T-cell (primary cell): ENCODE measurements around the gene DCP1A. TPM values are rescaled to one million over a fixed set of nuclear protein-coding genes. Genes with fewer than 3 reads are reported as not detected.
"Not testable (repeated sequence)": the region's sequence is repeated elsewhere in the genome, so short reads cannot be mapped to it uniquely, and the experiment has no call there.

Source experiments
- ATAC-seq, 4 experiments: fragments of 200-7000 bp in 3 of 4; fragments of 150-1000 bp in 1 of 4; cut with Tn5 transposase; replicated peaks in 1 of 4; 1 replicate in 3 of 4; 2 replicates in 1 of 4; pipeline ENCODE4 v1.10.0; 2021; ENCODE audit warnings: moderate library complexity in 3 of 4, mild to moderate bottlenecking in 2 of 4, moderate number of reproducible peaks in 1 of 4
- CTCF ChIA-PET, 2 donors: fragments of 300-600 bp; sonication (Branson Sonifier 250); formaldehyde crosslinking; loops; one replicate each; lab custom pipeline; 2022; ENCODE audit warnings: antibody characterized with exemption in 2 of 2; lab: Charles Lee
- POLR2A ChIA-PET, 2 donors: fragments of 300-600 bp; sonication (Branson Sonifier 250); formaldehyde crosslinking; loops; one replicate each; lab custom pipeline; 2022; ENCODE audit warnings: antibody characterized with exemption in 2 of 2; lab: Charles Lee
- DNase-seq, 35 experiments: peaks; one replicate each; pipeline versions ENCODE4 v3.0.0 to v3.0.0-alpha.2; 2013 to 2023
- H3K27ac ChIP-seq: one replicate; pipeline ENCODE4 v1.5.1; 2013; ENCODE audit warnings: low read length
- H3K27me3 ChIP-seq, 2 experiments: replicated peaks in 1 of 2; 1 replicate in 1 of 2; 2 replicates in 1 of 2; pipeline versions ENCODE4 v1.6.1 to v1.7.0; 2013; ENCODE audit warnings: low read length in 1 of 2, mixed read lengths in 1 of 2; ENCODE audit not compliant: control insufficient read depth in 2 of 2, insufficient read depth in 2 of 2; ENCODE audit errors: extremely low read depth in 1 of 2
- H3K36me3 ChIP-seq, 2 donors: 1 replicate in 1 of 2; 2 replicates in 1 of 2; pipeline versions ENCODE4 v1.6.1 to v1.7.0; 2013; ENCODE audit warnings: low read length in 1 of 2; ENCODE audit not compliant: control insufficient read depth in 2 of 2, insufficient read depth in 1 of 2; ENCODE audit errors: extremely low read depth in 1 of 2
- H3K4me1 ChIP-seq, 2 experiments: 1 replicate in 1 of 2; 2 replicates in 1 of 2; pipeline versions ENCODE4 v1.6.1 to v1.7.0; 2013; ENCODE audit warnings: low read length in 2 of 2, mixed read lengths in 1 of 2; ENCODE audit not compliant: insufficient read depth in 2 of 2, control insufficient read depth in 1 of 2; ENCODE audit errors: extremely low read depth in 1 of 2
- H3K4me3 ChIP-seq, 2 donors: 1 replicate in 1 of 2; 2 replicates in 1 of 2; pipeline versions ENCODE4 v1.5.1 to v1.7.0; 2013; ENCODE audit warnings: mild to moderate bottlenecking in 2 of 2, low read length in 1 of 2, moderate library complexity in 1 of 2; ENCODE audit not compliant: control insufficient read depth in 1 of 2; ENCODE audit errors: extremely low read depth in 1 of 2
- H3K9me3 ChIP-seq: 2 replicates; pipeline ENCODE4 v1.7.0; 2013
- H3K27ac Mint-ChIP-seq, 2 donors: one replicate each; pipeline ENCODE4 v1.8.0; 2020 to 2021; ENCODE audit warnings: mild to moderate bottlenecking in 2 of 2, mixed read lengths in 2 of 2
- H3K27me3 Mint-ChIP-seq, 2 donors: one replicate each; pipeline ENCODE4 v1.8.0; 2021 to 2022; ENCODE audit warnings: mixed read lengths in 2 of 2
- H3K36me3 Mint-ChIP-seq: one replicate; pipeline ENCODE4 v1.8.0; 2021; ENCODE audit warnings: mixed read lengths
- H3K4me1 Mint-ChIP-seq, 3 donors: one replicate each; pipeline ENCODE4 v1.8.0; 2020 to 2022; ENCODE audit warnings: mixed read lengths in 3 of 3, mild to moderate bottlenecking in 1 of 3
- H3K4me3 Mint-ChIP-seq, 3 donors: one replicate each; pipeline ENCODE4 v1.8.0; 2020 to 2022; ENCODE audit warnings: mild to moderate bottlenecking in 3 of 3, mixed read lengths in 3 of 3, moderate library complexity in 3 of 3
- H3K9me3 Mint-ChIP-seq, 3 donors: one replicate each; pipeline ENCODE4 v1.8.0; 2020 to 2022; ENCODE audit warnings: mixed read lengths in 3 of 3
- WGBS: methylation state at CpG from one replicate; pipeline ENCODE4 v1.1.5; 2013; ENCODE audit warnings: missing lambda C conversion rate; ENCODE audit not compliant: insufficient coverage; 5-methylcytosine and 5-hydroxymethylcytosine counted together
- total RNA-seq, 35 experiments: library from RNA in 6 of 35; stranded (reverse) in 6 of 35; fragments of 120-200 nt in 1 of 35; gene quantifications; one replicate each; pipeline versions ENCODE4 v1.2.1 to v1.2.4 and lab custom pipeline; 2013 to 2026

DCP1A gene
- total RNA-seq, 5 donors from 2014 or later (not counting 1 experiment from before 2014, with no cell fraction given), result 32.2 to 44.2 (median 39.7) TPM

GRCh38 chr3:53269888-53270880 lies 77.2 kb downstream of the DCP1A start:
- Histone ChIP-seq H3K27ac (no peak overlapping the region), H3K4me3 (no peak overlapping the region), H3K4me1 (peaks cover 3 to 7% of the 10 kb centered on the region in 2 experiments), H3K9me3 (no peaks in the 10 kb centered on the region), H3K36me3 (no peaks in the 10 kb centered on the region), H3K27me3 (peaks cover 0 to 4% of the 10 kb centered on the region in 2 experiments)
- H3K36me3 Mint-ChIP-seq, result no peaks in the 10 kb centered on the region
- no peaks in the 10 kb centered on the region for H3K9me3 Mint-ChIP-seq
- WGBS, result 42% methylated on average over 9 of the region's 12 CpGs
- POLR2A ChIA-PET, result no interaction called here
- DNase-seq (peak in 3 of 35 experiments; percentile 6 to 51 (median 10)), ATAC-seq (peak in 2 of 4 experiments; percentile 26 to 28)
- CTCF ChIA-PET, result interaction anchor here in 1 of 2 donors (0.5 kb wide), 1 partner anchor 296 kb away, joined by 4 read pairs; no protein-coding TSS in a partner anchor
- H3K27me3 Mint-ChIP-seq, result no peaks in the 10 kb centered on the region
- peaks cover 4 to 8% (median 4%) of the 10 kb centered on the region in 3 donors for H3K4me1 Mint-ChIP-seq
- no peak overlapping the region for H3K27ac Mint-ChIP-seq
- no peak overlapping the region for H3K4me3 Mint-ChIP-seq

GRCh38 chr3:53269193-53269592 lies 78.2 kb downstream of the DCP1A start:
- POLR2A ChIA-PET, H3K27ac ChIP-seq, DNase-seq, H3K4me1 ChIP-seq, H3K4me3 Mint-ChIP-seq, H3K36me3 Mint-ChIP-seq, H3K4me3 ChIP-seq, ATAC-seq, H3K27me3 Mint-ChIP-seq, H3K4me1 Mint-ChIP-seq, H3K36me3 ChIP-seq, H3K27ac Mint-ChIP-seq, H3K9me3 ChIP-seq, H3K27me3 ChIP-seq, CTCF ChIA-PET, H3K9me3 Mint-ChIP-seq: not testable (repeated sequence)
- 93% methylated on average over 9 of the region's 11 CpGs for WGBS

- Histone ChIP-seq H3K36me3 (no peaks in the 10 kb centered on the region), H3K27me3 (peaks cover 0 to 3% of the 10 kb centered on the region in 2 experiments), H3K9me3 (no peaks in the 10 kb centered on the region), H3K27ac (no peak overlapping the region), H3K4me3 (no peak overlapping the region), H3K4me1 (no peaks in the 10 kb centered on the region)
- Mint-ChIP-seq H3K4me1 (no peaks in the 10 kb centered on the region), H3K9me3 (no peaks in the 10 kb centered on the region), H3K27ac (no peak overlapping the region), H3K27me3 (no peaks in the 10 kb centered on the region), H3K4me3 (no peak overlapping the region), H3K36me3 (no peaks in the 10 kb centered on the region)
- no peak for ATAC-seq
- DNase-seq, result no peak
- ChIA-PET CTCF (interaction anchor here in 1 of 2 donors (0.6 kb wide), 1 partner anchor 195 kb away, joined by 4 read pairs; no protein-coding TSS in a partner anchor), POLR2A (no interaction called here)
Observed at GRCh38 chr3:53267766-53268165, 79.6 kb downstream of the DCP1A start.

- H3K4me1 ChIP-seq, result no peaks in the 10 kb centered on the region
- WGBS, result 86% methylated on average over 1 of the region's 3 CpGs
- Mint-ChIP-seq H3K9me3 (no peaks in the 10 kb centered on the region), H3K4me1 (no peaks in the 10 kb centered on the region), H3K27me3 (no peaks in the 10 kb centered on the region), H3K36me3 (no peaks in the 10 kb centered on the region), H3K27ac (no peak overlapping the region), H3K4me3 (no peak overlapping the region)
- CTCF ChIA-PET, result interaction anchor here in 1 of 2 donors (0.6 kb wide), 1 partner anchor 160 kb away, joined by 3 read pairs; no protein-coding TSS in a partner anchor
- no peak overlapping the region for H3K4me3 ChIP-seq
- H3K9me3 ChIP-seq, result no peaks in the 10 kb centered on the region
- peaks cover 0 to 3% of the 10 kb centered on the region in 2 experiments for H3K27me3 ChIP-seq
- no peak overlapping the region for H3K27ac ChIP-seq
- DNase-seq (no peak), ATAC-seq (no peak)
- POLR2A ChIA-PET, result interaction anchor here in 1 of 2 donors (0.6 kb wide), 1 partner anchor 30 kb away, joined by 9 read pairs; no protein-coding TSS in a partner anchor
- no peaks in the 10 kb centered on the region for H3K36me3 ChIP-seq
Observed at GRCh38 chr3:53264718-53265117, 82.6 kb downstream of the DCP1A start.

- 70% methylated on average over 2 of the region's 4 CpGs for WGBS
- Histone ChIP-seq H3K36me3 (no peaks in the 10 kb centered on the region), H3K27me3 (peaks cover 0 to 3% of the 10 kb centered on the region in 2 experiments), H3K4me3 (no peak overlapping the region), H3K9me3 (no peaks in the 10 kb centered on the region), H3K4me1 (no peaks in the 10 kb centered on the region), H3K27ac (no peak overlapping the region)
- H3K36me3 Mint-ChIP-seq, result no peaks in the 10 kb centered on the region
- ATAC-seq (no peak), DNase-seq (no peak)
- ChIA-PET CTCF (no interaction called here), POLR2A (interaction anchor here in 1 of 2 donors (0.6 kb wide), 1 partner anchor 83 kb away, joined by 3 read pairs; the partner anchor contains the start of gene DCP1A)
- H3K9me3 Mint-ChIP-seq, result no peaks in the 10 kb centered on the region
- no peak overlapping the region for H3K27ac Mint-ChIP-seq
- H3K27me3 Mint-ChIP-seq, result no peaks in the 10 kb centered on the region
- H3K4me3 Mint-ChIP-seq, result no peak overlapping the region
- H3K4me1 Mint-ChIP-seq, result no peaks in the 10 kb centered on the region
Observed at GRCh38 chr3:53263907-53264306, 83.4 kb downstream of the DCP1A start.

- Mint-ChIP-seq H3K4me3 (no peak overlapping the region), H3K36me3 (no peaks in the 10 kb centered on the region), H3K9me3 (no peaks in the 10 kb centered on the region), H3K4me1 (no peaks in the 10 kb centered on the region), H3K27ac (no peak overlapping the region), H3K27me3 (no peaks in the 10 kb centered on the region)
- H3K4me3 ChIP-seq, result no peak overlapping the region
- no peaks in the 10 kb centered on the region for H3K9me3 ChIP-seq
- CTCF ChIA-PET, result interaction anchor here in 1 of 2 donors (0.5 kb wide), 1 partner anchor 1573 kb away, joined by 3 read pairs; no protein-coding TSS in a partner anchor
- no peak overlapping the region for H3K27ac ChIP-seq
- 80% methylated on average over 2 of the region's 5 CpGs for WGBS
- ATAC-seq (no peak), DNase-seq (no peak)
- H3K27me3 ChIP-seq, result peaks cover 0 to 3% of the 10 kb centered on the region in 2 experiments
- H3K4me1 ChIP-seq, result no peaks in the 10 kb centered on the region
- POLR2A ChIA-PET, result interaction anchor here in 1 of 2 donors (0.7 kb wide), 1 partner anchor 74 kb away, joined by 3 read pairs; no protein-coding TSS in a partner anchor
- no peaks in the 10 kb centered on the region for H3K36me3 ChIP-seq
Observed at GRCh38 chr3:53261712-53262111, 85.6 kb downstream of the DCP1A start.
